Ovary (tissue), 9 donors: Measurements from ENCODE around the gene LARGE1. TPM values are rescaled to one million over a fixed set of nuclear protein-coding genes. Genes with fewer than 3 reads are reported as not detected.

ENCODE experiments used
- DNase-seq, 5 donors: peaks; one replicate each; pipeline ENCODE4 v3.0.0-alpha.2; 2019 to 2020
- H3K27ac ChIP-seq, 2 donors: fragments of 200-600 bp; one replicate each; pipeline versions ENCODE4 v1.5.1 to v1.8.0; 2019 to 2022
- H3K27me3 ChIP-seq: fragments of 200-600 bp; one replicate; pipeline ENCODE4 v1.8.0; 2022
- H3K36me3 ChIP-seq: fragments of 200-600 bp; sonication (generic); one replicate; pipeline ENCODE4 v1.5.1; 2019
- H3K4me1 ChIP-seq: one replicate; pipeline ENCODE4 v1.8.1; 2013; ENCODE audit warnings: mild to moderate bottlenecking, moderate library complexity; ENCODE audit not compliant: insufficient read depth
- H3K4me3 ChIP-seq: fragments of 200-600 bp; sonication (generic); one replicate; pipeline ENCODE4 v1.5.1; 2017
- H3K9me3 ChIP-seq, 2 donors: fragments of 200-600 bp in 1 of 2; sonication (generic) in 1 of 2; one replicate each; pipeline versions ENCODE4 v1.5.1 to v1.8.1; 2013 to 2019; ENCODE audit warnings: mild to moderate bottlenecking in 1 of 2, moderate library complexity in 1 of 2
- CTCF ChIP-seq, 3 donors: fragments of 450-650 bp in 2 of 3; fragments of 200-600 bp in 1 of 3; IDR thresholded peaks; one replicate each; pipeline versions ENCODE4 v1.5.1 to v1.8.0; 2016 to 2022; ENCODE audit warnings: antibody characterized with exemption in 3 of 3, mild to moderate bottlenecking in 1 of 3
- EP300 ChIP-seq: sonication (generic); formaldehyde crosslinking; IDR thresholded peaks from one replicate; pipeline ENCODE4 v1.6.1; 2017; ENCODE audit warnings: antibody characterized with exemption
- POLR2A ChIP-seq: fragments of 450-650 bp; IDR thresholded peaks from one replicate; pipeline ENCODE4 v1.6.1; 2017; ENCODE audit warnings: antibody characterized with exemption, mild to moderate bottlenecking, moderate library complexity
- WGBS, 3 donors: extraction: QIAGEN DNeasy Blood & Tissue Kit in 1 of 3; methylation state at CpG; one replicate each; pipeline versions ENCODE4 v1.1.5 to v1.1.7; 2013 to 2017; 5-methylcytosine and 5-hydroxymethylcytosine counted together
- intact Hi-C, 4 donors: fragments of 100-400 bp; cut with DNase I; formaldehyde crosslinking; loops; one replicate each; pipeline versions ENCODE4 v1.11.0 to v1.15.1; 2022 to 2023
- polyA plus RNA-seq, 2 donors: library from polyadenylated mRNA; stranded (reverse); fragments of 200-250 nt in 1 of 2; fragments of 350-450 nt in 1 of 2; fragmentation: Illumina TruSeq in 1 of 2; extraction: RNeasy Lipid Tissue Mini Kit (QIAGEN cat#74804) in 1 of 2; gene quantifications; one replicate each; pipeline ENCODE4 v1.2.3, GENCODE V29; 2013 to 2014
- total RNA-seq, 7 donors: library from RNA; depleted of rRNA in 2 of 7; stranded (reverse); fragments of >200 nt in 2 of 7; fragmentation: NEBNext Ultra II Directional in 3 of 7; extraction: Animal tissue kit (Norgen Biotek cat#: 25700) in 3 of 7; gene quantifications; one replicate each; pipeline versions ENCODE4 v1.1.0 to v1.2.4, GENCODE V29; 2016 to 2023
- donor health status: DM: no; HTN: no; CAD: no; lungs with moderate emphysema.
- donor health status: DM: no; HTN: no; CAD: no.
- donor health status: Bipolar disorder and iron deficiency.
- donor health status: DM: yes; HTN: yes; CAD: no.
- donor health status: DM: no; HTN: no; CAD: no.
- donor health status: DM: yes; HTN: yes; CAD: no.

LARGE1 gene
- total and polyA plus RNA-seq, 9 donors = 13.4 to 67.6 (median 36.8) TPM

GRCh38 chr22:33415401-33415800 lies 504.9 kb downstream of the LARGE1 start:
- H3K36me3 ChIP-seq = no peaks in the 10 kb centered on the region

GRCh38 chr22:33409079-33409478 lies 511.2 kb downstream of the LARGE1 start:
- intact Hi-C loops = no loop called here
- Histone ChIP-seq H3K36me3 (no peaks in the 10 kb centered on the region), H3K27ac (no peak overlapping the region), H3K9me3 (no peaks in the 10 kb centered on the region), H3K4me1 (no peaks in the 10 kb centered on the region), H3K27me3 (no peaks in the 10 kb centered on the region), H3K4me3 (no peak overlapping the region)
- TF ChIP-seq POLR2A (no peak), EP300 (no peak), CTCF (IDR thresholded peaks at IDR 0.05) (no peak)
- 92 to 96% (median 93%) methylated on average over 2 of the region's 2 CpGs for WGBS, 3 donors
- DNase-seq = no peak

More at GRCh38 chr22:33415401-33415800, 504.9 kb downstream of the LARGE1 start:
- Histone ChIP-seq H3K4me1 (no peaks in the 10 kb centered on the region), H3K27me3 (no peaks in the 10 kb centered on the region), H3K9me3 (no peaks in the 10 kb centered on the region), H3K27ac (no peak overlapping the region), H3K4me3 (no peak overlapping the region)
- TF ChIP-seq CTCF (IDR thresholded peaks at IDR 0.05) = no peak
- TF ChIP-seq EP300 = no peak
- TF ChIP-seq POLR2A = no peak
- intact Hi-C loops = no loop called here
- 88 to 96% (median 93%) methylated on average over 3 of the region's 3 CpGs for WGBS, 3 donors
- no peak for DNase-seq

- WGBS, 3 donors = 61 to 64% (median 64%) methylated on average over 3 of the region's 3 CpGs
- no peak for DNase-seq
- no peaks in the 10 kb centered on the region for H3K36me3 ChIP-seq
- intact Hi-C loops = no loop called here
- H3K27me3 ChIP-seq = no peaks in the 10 kb centered on the region
- TF ChIP-seq CTCF (IDR thresholded peaks at IDR 0.05) (no peak), EP300 (no peak)
- H3K9me3 ChIP-seq = no peaks in the 10 kb centered on the region
- H3K4me3 ChIP-seq = no peak overlapping the region
- no peaks in the 10 kb centered on the region for H3K4me1 ChIP-seq
- H3K27ac ChIP-seq = no peak overlapping the region
Observed at GRCh38 chr22:33405194-33405593, 515.1 kb downstream of the LARGE1 start.

GRCh38 chr22:33404723-33405122 lies 515.6 kb downstream of the LARGE1 start:
- Histone ChIP-seq H3K4me1 (no peaks in the 10 kb centered on the region), H3K9me3 (no peaks in the 10 kb centered on the region), H3K36me3 (no peaks in the 10 kb centered on the region), H3K27ac (no peak overlapping the region), H3K27me3 (no peaks in the 10 kb centered on the region), H3K4me3 (no peak overlapping the region)
- intact Hi-C loops = no loop called here
- 89 to 92% (median 90%) methylated on average over 3 of the region's 3 CpGs for WGBS, 3 donors
- no peak for DNase-seq
- TF ChIP-seq POLR2A (no peak), EP300 (no peak), CTCF (IDR thresholded peaks at IDR 0.05) (no peak)

GRCh38 chr22:33402325-33402724 lies 518.0 kb downstream of the LARGE1 start:
- 96 to 98% (median 97%) methylated on average over 3 of the region's 3 CpGs for WGBS, 3 donors
- Histone ChIP-seq H3K4me3 (no peak overlapping the region), H3K4me1 (no peaks in the 10 kb centered on the region), H3K36me3 (no peaks in the 10 kb centered on the region), H3K27me3 (no peaks in the 10 kb centered on the region), H3K27ac (no peak overlapping the region), H3K9me3 (no peaks in the 10 kb centered on the region)
- intact Hi-C loops = no loop called here
- no peak for TF ChIP-seq POLR2A
- no peak for TF ChIP-seq EP300
- no peak for TF ChIP-seq CTCF (IDR thresholded peaks at IDR 0.05)
- no peak for DNase-seq
